Renal cortical epithelial cell (primary cell): ENCODE results near the gene OOEP. TPM values are rescaled to one million over a fixed set of nuclear protein-coding genes. Genes with fewer than 3 reads are reported as not detected.
A peak's percentile ranks its signal among the peaks of the same experiment; 100 is the strongest.
"Not testable (repeated sequence)": the region's sequence is repeated elsewhere in the genome, so short reads cannot be mapped to it uniquely, and the experiment has no call there.

Source experiments
- DNase-seq: peaks from one replicate; pipeline ENCODE4 v3.0.0-alpha.2; 2011; ENCODE audit warnings: low read depth
- total RNA-seq: library from RNA; depleted of rRNA; stranded (reverse); fragments of >200 nt; gene quantifications from 2 replicates; pipeline ENCODE4 v1.2.3, GENCODE V29; 2014

Gene OOEP
- not detected in 2 replicates for total RNA-seq

DNA sequence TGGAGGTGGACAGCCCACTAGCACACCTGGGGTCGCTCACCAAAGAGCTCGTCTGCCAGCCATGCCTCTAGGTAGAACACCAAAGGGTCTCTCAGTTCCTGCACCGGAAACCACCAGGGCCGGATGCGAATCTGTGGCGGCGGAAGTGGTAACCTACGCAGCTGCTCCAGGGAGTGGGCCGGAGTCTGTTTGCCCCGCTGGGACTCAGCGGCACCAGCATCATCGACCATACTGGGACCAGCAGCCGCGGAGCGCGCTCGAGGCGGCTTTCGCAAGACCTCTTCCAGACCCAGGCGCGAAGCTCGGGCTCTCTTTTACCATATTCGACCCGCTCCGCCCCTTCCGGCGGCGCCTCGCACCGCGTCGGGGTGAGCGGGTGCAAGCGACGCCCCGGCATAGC lies at the start of gene OOEP:
Gene OOEP, minus strand, starts transcription at position 335 of the 400 bp plus-strand sequence. Its CDS starts 105 bp downstream, at position 230.
- DNase-seq, result no peak

DNA sequence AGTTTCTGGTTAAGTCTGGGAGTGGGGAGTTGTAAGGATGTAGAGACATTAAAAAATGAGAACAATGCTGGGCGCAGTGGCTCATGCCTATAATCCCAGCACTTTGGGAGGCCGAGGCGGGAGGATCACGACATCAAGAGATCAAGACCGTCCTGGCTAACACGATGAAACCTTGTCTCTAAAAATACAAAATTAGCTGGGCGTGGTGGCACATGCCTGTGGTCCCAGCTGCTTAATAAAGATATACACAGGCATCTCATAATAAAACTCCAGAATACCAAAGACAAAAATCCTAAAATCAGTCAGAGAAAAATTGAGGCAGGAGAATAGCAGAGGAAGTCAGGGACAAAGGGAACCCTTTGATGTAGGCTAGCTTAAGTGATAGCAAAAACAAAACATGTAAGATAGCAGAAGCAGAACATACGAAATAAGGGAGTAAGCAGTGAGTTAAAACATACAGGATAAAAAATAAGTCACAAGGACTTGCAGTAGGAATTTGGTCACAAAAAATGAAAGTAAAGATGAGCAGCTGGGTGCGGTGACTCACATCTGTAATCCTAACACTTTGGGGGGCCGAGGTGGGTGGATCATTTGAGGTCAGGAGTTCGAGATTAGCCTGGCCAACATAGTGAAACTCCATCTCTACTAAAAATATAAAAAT lies 48.5 kb upstream of the OOEP start:
- no peak for DNase-seq

DNA sequence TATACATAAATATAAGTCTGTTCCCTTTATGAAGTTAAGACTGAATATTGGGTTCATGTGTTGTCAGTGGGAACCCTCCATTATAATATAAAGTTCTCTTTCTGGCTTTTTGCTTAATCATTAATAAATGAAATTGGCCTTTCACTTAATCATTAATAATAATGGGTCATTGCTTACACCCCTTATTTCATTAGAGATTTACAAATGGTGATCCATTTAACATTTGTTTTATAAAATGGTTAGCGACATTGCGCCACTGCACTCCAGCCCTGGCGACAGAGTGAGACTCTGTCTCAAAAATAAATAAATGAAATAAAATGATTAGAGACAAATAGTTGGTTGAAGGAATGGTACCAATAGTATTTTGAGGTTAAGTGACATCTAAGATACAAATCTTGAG lies 43.4 kb upstream of the OOEP start:
- DNase-seq, result no peak

DNA sequence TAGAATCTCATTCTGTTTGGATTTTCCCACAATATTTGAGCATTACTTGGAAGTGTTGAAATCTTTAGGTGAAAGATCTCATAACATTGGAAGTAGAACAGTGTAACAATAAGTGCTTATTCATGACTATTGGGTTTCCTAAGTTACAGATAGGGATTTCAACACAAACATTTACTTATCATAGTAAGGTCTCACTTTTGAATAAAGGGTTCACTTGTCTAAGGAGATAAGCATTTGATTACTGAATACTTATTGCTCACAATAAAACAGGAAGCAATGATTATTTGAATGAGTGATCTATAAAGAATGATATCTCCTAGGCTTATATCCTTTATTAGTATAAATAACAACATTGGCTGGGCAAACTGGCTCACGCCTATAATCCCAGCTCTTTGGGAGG lies 39.7 kb upstream of the OOEP start:
- no peak for DNase-seq

DNA sequence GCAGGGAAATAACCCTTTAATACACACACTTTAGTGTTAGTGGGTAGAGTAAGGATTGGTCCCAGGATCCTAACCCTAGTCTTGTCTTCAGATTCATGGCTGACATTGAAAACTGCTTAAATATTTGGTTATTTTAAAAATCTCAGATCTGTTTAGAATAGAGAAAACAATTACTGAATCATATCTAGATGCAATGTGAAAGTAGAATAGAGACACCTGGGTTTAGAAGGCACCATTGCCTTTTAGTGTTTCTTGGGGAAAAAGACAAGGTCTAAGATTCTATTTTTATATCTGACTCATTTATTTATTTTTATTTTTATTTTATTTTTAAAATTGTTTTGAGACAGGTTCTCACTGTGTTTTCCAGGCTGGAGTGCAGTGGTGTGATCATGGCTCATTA lies 31.0 kb upstream of the OOEP start:
- DNase-seq, result no peak

DNA sequence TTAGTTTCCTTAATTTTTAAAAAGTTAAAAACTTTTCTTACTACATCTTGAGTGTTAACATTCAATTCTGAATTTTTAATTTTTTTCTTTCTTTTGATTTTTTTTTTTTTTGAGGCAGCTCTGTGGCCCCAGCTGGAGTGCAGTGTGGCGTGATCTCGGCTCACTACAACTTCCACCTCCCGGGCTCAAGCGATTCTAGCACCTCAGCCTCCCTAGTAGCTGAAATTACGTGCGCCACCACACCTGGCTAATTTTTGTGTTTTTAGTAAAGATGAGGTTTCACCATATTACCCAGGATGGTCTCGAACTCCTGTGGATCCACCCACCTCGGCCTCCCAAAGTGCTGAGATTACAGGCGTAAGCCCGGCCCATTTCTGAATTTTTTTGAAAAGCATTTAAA lies 26.2 kb upstream of the OOEP start:
- DNase-seq, result no peak

DNA sequence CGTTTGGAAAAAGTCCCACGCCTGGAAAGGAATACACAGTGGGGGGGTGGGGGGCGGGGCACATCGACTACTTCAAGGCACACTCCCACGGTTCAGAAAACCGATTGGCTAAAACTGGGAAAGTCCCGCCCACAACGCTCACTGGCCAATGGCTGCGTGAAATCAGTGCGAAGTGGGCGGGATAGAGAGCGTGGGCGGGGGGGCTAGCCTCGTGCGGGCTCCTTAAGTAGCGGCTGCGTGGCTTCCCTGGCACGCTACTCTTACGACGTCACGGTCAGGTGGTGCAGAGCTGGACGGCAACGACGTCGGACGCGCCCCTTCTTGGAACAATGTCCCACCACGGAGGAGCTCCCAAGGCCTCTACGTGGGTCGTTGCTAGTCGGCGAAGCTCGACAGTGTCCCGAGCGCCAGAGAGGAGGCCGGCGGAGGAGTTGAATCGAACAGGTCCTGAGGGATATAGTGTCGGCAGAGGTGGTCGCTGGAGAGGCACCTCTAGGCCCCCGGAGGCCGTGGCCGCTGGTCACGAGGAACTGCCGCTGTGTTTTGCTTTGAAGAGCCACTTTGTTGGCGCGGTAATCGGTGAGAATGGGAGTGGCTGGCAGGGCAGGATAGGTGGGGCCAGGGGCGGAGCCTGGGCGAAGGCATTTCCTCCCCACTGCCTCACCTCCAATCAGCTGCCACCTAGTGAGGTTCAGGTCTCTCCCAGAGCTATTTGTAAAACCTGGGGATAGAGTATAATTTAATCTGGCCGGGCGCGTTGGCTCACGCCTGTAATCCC lies 25.1 kb upstream of the OOEP start, which contains the start of gene DDX43:
Gene DDX43, plus strand, starts transcription at position 252 of the 778 bp plus-strand sequence. Its CDS starts 78 bp downstream, at position 330.
- DNase-seq, result peak; percentile 37

DNA sequence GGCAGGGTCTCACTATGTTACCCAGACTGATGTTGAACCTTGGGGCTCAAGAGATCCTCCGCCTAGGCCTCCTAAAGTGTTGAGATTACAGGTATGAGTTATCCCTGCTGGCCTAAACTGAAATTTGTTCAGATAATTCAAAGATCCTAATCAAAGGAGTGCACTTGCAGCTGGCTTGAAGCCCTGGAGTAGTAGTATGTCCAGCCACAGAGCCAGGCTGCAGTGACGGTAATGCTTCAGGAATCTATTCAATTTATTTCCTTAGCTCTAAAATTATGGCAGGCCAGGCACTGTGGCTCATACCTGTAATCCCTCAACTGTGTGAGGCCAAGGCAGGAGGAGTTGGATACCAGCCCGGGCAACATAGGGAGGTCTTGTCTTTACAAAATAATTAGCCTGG lies 23.6 kb upstream of the OOEP start:
- DNase-seq, result no peak

DNA sequence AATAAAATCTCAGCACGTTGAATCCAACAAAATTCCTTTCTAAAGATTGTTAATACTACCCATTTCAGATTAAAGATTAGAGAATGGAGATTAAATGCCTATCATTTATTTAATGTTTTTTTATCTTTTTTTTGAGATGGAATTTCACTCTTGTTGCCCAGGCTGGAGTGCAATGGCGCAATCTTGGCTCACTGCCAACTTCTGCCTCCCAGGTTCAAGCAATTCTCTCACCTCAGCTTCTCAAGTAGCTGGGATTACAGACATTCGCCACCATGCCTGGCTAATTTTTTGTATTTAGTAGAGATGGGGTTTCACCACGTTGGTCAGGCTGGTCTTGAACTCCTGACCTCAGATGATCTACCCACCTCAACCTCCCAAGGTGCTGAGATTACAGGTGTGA lies 22.5 kb upstream of the OOEP start:
- not testable (repeated sequence) for DNase-seq

DNA sequence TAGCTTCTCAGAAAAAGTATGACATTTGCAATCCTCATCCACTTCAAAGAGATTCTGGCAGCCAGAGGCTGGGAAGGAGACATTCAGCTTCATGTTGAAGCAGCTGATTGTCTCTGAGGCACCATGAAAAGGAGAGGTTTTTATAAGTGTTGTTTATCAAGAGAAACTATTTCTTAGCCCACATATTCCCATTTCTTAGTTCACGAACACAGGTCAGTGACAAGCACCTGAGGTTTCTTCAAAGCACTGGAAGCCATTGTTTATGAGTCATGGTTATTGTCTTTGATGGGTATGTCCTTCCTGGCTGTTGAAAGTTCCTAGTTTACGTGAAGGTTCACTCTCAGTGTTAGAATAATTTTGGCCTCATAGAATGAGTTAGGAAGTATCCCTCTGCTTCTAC lies 22.0 kb upstream of the OOEP start:
- DNase-seq, result peak; percentile 50

DNA sequence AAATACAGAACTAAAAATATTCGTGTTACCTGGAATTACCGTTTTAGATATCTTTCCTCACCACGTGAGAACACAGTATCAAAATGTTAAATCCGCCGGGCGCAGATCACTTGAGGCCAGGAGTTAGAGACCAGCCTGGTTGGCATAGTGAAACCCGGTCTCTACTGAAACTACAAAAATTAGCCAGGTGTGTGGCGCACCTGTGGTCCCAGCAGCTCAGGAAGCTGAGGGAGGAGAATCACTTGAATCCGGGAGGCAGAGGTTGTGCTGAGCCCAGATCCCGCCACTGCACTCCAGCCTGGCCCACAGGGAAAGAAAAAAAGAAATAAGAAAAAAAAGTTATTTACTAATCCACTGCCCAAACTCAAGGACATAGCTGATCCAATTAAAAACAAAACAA lies 20.2 kb upstream of the OOEP start:
- no peak for DNase-seq

DNA sequence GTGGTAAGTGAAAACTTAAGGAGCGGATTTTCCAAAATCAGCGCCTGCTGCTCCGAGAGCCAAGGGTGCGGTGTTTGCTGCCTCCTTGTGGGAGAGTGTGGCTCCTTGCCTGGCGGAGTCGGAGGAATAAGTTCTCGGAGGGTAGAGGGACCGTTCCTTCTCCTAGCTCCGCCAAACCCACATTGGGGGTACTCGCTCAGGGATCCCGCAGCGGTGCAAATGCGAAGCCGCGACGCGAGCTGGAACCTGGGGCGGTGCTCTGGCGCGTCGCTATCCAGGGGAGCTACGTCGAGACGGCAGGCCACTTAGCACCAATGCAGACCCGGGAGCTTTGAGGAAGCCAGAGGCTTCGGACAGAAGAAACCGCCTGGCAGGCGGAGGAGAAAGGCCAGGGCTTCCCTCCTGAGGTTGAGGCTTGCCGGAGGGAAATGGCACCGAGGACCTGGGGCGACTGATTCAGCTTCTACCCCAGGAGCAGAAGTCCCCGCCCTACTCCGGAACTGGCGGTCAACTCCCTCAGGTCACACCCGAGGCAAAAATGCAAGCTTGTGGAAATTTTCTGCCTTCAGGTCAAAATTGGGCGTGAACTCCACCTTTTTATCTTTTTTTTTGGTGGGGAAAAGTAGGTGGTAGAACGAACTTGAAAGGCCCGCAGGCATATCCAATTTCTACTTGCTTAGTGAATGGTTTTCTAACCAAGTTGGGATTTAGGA lies 19.3 kb upstream of the OOEP start:
- peak; percentile 33 for DNase-seq

DNA sequence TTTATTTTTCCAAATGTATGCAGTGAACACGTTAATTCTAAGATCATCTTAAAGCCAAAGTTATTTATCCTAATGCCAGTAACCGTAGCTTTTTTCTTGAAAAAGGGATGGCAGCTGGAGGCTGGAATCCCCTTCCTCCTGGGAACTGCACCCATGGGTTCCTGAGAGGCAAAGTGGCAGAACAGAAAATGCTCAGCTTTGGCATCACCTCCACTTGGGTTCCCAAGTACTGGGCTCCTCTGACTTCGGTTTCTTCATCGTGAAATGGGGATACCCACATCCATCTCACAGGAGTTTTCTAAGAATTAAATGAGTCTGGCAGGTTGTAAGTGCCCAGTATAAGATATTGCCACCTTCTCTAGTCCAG lies 18.7 kb upstream of the OOEP start:
- DNase-seq, result no peak

DNA sequence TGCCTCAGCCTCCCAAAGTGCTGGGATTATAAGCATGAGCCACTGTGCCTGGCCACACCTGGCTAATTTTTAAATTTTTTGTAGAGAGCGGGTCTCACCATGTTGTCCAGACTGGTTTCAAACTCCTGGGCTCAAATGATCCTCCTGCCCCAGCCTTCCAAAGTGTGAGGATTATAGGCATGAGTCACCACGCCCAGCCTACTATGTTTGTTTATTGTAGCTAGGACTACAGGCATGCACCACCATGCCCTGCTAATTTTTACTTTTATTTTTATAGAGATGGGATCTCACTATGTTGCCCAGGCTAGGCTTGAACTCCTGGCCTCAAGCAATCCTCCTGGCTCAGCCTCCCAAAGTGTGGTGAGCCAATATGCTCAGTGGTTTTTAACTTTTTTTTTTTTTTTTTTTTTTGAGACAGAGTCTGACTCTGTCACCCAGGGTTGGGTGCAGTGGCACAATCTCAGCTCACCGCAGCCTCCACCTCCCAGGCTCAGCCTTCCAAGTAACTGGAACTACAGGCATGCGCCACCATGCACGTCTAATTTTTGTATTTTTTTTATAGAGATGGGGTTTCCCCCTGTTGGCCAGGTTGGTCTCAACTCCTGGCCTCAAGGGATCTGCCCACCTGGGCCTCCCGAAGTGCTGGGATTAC lies 12.9 kb upstream of the OOEP start:
- DNase-seq, result peak; percentile 16

DNA sequence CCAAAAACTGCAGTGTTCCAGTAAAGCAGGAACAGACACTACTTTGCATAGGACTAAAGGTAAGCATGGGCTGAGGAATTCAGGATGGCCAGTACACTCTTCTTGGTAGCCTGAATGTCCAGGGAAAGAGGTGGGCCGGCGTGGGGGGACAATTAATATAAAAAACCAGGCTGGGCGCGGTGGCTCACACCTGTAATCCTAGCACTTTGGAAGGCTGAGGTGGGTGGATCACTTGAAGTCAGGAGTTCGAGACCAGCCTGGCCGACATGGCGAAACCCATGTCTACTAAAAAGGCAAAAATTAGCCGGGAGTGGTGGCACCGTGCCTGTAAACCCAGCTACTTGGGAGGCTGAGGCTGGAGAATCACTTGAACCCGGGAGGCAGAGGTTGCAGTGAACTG lies 11.8 kb upstream of the OOEP start:
- DNase-seq, result not testable (repeated sequence)

DNA sequence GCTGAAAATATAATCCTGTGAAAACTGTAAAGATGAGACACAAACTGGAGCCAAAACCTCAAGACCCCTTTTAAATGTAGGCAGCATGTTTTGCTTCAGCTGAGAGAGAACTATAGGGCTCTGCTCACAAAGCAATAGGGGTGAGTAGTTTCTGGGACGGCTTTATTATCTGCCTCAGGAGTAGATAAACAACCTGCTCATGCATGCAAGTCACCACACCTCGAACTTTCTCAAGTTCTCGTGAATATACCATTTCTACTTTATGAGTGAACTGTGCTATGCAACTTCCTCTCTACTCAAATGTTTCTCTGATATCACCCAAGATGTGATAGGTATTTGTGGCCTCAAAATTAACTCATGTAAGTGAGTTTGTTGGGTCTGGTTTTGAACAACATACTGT lies 7.5 kb upstream of the OOEP start:
- DNase-seq, result no peak

DNA sequence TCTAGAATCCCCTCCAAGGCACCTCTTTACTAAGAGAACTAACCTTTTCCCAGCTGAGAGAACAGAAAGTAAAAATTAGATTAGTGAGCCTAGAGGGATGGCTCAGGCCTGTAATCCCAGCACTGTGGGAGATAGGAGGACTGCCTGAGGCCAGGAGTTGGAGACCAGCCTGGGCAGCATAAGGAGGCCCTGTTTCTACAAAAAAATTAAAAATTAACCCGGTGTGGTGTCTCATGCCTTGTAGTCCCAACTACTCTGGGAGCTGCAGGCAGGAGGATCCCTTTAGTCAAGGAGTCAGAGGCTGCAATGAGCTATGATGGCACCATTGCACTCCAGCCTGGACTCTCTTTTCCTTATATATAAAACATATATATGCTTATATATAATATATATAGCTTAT lies 5.5 kb upstream of the OOEP start:
- peak; percentile 58 for DNase-seq

DNA sequence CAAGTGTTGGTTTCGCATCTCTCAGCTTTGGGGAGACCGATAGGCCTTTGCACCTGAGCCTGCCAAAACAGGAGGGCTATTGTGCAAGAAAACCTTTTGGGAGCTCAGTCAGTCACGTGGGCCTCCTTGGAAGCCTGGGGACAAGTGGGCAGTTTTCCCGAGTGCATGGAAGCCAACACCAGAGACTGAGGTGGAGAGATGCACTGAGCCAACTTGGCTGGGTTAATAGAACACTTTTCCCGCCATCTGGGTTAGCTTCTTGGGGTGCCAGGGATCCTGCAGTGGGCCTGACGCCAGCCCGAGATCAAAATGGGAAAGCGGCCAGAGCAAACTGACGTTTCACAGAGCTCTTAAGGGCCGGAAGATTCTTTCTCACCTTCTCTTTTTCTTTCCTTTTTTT lies 2.8 kb upstream of the OOEP start:
- DNase-seq, result no peak

DNA sequence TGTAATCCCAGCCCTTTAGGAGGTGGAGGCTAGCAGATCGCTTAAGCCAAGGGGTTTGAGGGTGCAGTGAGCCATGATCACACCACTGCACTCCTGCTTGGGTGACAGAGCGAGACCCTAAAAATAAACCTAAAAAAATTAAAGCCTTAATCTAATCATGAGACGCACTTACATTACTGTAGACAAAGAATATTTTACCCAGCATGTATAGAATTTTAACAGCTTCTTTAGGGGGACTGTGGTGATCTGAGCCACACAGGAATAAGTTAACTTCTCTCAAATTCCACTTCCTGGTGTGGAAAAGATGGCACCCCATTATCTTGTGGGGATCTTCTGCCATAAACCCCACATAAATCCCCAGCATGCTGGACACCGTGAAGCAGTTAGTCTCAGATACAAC lies 2.3 kb upstream of the OOEP start:
- no peak for DNase-seq

DNA sequence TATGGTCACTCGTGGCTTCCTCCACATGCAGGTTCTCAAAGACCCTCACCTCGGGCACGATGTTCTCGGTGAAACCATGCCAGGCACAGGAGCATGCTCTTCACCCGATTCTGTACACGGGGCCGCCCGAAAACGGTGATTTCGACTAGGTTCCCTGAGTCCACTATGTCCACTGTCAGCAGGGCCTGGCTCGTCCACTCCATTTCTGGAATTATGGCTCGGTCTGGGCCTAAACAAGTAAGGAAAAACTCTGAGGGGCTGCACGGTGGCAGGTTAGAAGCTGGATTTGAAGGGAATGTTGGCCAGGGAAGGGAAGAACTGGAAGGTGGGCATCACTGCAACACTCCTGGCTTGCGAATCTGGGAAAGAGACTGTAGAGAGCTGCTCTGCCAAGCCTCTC lies 540 bp downstream of the OOEP start:
- DNase-seq, result no peak

DNA sequence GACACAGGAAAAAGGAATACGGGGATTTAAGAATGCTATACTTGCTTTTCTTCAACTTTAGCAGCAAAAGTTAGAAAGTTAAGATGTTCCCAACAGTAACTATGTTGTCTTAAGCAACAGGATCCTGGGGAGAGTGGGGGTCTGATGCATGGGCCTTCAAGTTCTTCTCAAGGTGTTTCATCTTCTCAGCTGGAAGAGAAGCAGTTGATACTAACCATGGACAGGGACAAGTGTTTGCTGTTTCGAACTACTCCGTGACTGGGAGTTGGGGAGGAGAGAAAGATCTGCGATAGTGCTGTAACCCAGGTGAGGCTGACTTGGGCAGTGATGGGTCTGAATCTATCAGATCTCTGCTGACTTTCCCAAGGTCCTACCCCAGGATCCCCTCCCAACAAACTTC lies 1.0 kb downstream of the OOEP start:
- no peak for DNase-seq

DNA sequence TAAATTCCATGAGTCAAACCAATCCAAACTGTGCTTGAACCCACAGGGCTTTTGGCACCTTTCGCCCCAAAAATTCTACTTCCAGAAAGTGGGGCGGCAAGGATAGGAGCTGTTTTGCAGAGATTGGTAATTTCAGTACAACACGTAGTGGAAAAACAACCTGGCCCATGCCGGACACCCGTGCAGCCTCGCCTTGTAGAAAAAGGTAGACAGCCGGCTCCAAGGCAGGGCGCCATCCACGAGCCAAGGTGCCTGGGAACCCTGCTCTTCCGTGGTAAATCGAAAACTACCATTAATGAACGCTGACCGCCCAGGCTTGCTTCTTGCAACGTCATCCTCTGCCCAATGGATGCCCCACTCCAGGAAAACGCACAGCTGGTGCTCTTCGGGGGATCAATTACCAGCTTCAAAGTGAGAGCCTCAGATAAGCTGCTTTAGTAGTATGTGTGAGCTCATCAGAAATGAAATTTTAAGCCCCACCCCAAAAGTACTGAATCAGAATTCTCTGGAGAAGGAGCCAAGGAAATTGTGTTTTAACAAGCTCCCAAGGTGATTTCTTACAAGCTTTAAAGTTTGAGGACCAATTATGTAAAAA lies 1.8 kb downstream of the OOEP start:
- DNase-seq, result no peak
